Lung (tissue), 12 donors: ENCODE data around the gene SMPDL3B. TPM values are rescaled to one million over a fixed set of nuclear protein-coding genes. Genes with fewer than 3 reads are reported as not detected.

ENCODE experiments used
- ATAC-seq: fragments of 200-7000 bp; cut with Tn5 transposase; one replicate; pipeline ENCODE4 v1.9.1; 2020; ENCODE audit warnings: moderate number of reproducible peaks; ENCODE audit not compliant: insufficient read depth, low FRiP score
- DNase-seq, 3 donors: peaks; one replicate each; pipeline ENCODE4 v3.0.0-alpha.2; 2013 to 2017
- H3K27ac ChIP-seq, 2 donors: one replicate each; pipeline ENCODE4 v1.5.1; 2013; ENCODE audit warnings: mild to moderate bottlenecking in 2 of 2, moderate library complexity in 2 of 2, control low read depth in 1 of 2, inconsistent platforms in 1 of 2, low read depth in 1 of 2, low read length in 1 of 2
- H3K27me3 ChIP-seq, 3 donors: one replicate each; pipeline ENCODE4 v1.5.1; 2013; ENCODE audit warnings: low read length in 2 of 3; ENCODE audit not compliant: control insufficient read depth in 3 of 3, insufficient read depth in 3 of 3
- H3K36me3 ChIP-seq, 4 donors: one replicate each; pipeline ENCODE4 v1.5.1; 2013; ENCODE audit warnings: low read length in 4 of 4, mild to moderate bottlenecking in 1 of 4, moderate library complexity in 1 of 4; ENCODE audit not compliant: control insufficient read depth in 4 of 4, insufficient read depth in 4 of 4
- H3K4me1 ChIP-seq, 5 donors: one replicate each; pipeline ENCODE4 v1.5.1; 2013; ENCODE audit warnings: low read length in 5 of 5, mild to moderate bottlenecking in 2 of 5, moderate library complexity in 1 of 5; ENCODE audit not compliant: control insufficient read depth in 5 of 5, insufficient read depth in 5 of 5
- H3K4me3 ChIP-seq: one replicate; pipeline ENCODE4 v1.5.1; 2013; ENCODE audit warnings: mild to moderate bottlenecking, control low read depth, moderate library complexity
- H3K9ac ChIP-seq, 2 donors: one replicate each; pipeline ENCODE4 v1.5.1; 2013; ENCODE audit warnings: low read length in 2 of 2, control low read depth in 1 of 2; ENCODE audit not compliant: insufficient read depth in 1 of 2
- H3K9me3 ChIP-seq, 4 donors: one replicate each; pipeline ENCODE4 v1.5.1; 2013; ENCODE audit warnings: low read length in 3 of 4, mild to moderate bottlenecking in 1 of 4, moderate library complexity in 1 of 4; ENCODE audit not compliant: control insufficient read depth in 4 of 4, insufficient read depth in 3 of 4
- CTCF ChIP-seq: IDR thresholded peaks from 2 replicates; pipeline ENCODE4 v1.5.1; 2012; ENCODE audit warnings: mild to moderate bottlenecking; ENCODE audit errors: control extremely low read depth, extremely low read depth
- WGBS, 2 donors: extraction: QIAGEN DNeasy Blood & Tissue Kit; methylation state at CpG; one replicate each; pipeline ENCODE4 v1.1.7; 2013; 5-methylcytosine and 5-hydroxymethylcytosine counted together
- polyA plus RNA-seq, 2 donors: library from polyadenylated mRNA; stranded (reverse); fragments of 200-250 nt; gene quantifications; one replicate each; pipeline ENCODE4 v1.2.1, GENCODE V29; 2013
- total RNA-seq, 2 donors: library from RNA; depleted of rRNA in 1 of 2; stranded (reverse); fragments of >200 nt in 1 of 2; gene quantifications; one replicate each; pipeline ENCODE4 v1.2.1, GENCODE V29; 2014 to 2021
- donor health status: control.
- donor health status: control.
- donor health status: Bipolar disorder and iron deficiency.
- donor health status: healthy.
- donor health status: DM: yes; HTN: yes; CAD: no.

The SMPDL3B gene
- total and polyA plus RNA-seq, 4 donors: 6.4 to 17.6 (median 16.8) TPM

GRCh38 chr1:27967106-27967883 is 32.5 kb downstream of the SMPDL3B start:
- 95 to 96% methylated on average over 12 of the region's 12 CpGs for WGBS, 2 donors
- Histone ChIP-seq H3K36me3 (peaks cover 3 to 45% (median 14%) of the 10 kb centered on the region in 4 donors), H3K9me3 (peaks cover 0 to 2% (median 0%) of the 10 kb centered on the region in 4 donors), H3K27ac (no peak overlapping the region), H3K4me3 (no peak overlapping the region), H3K4me1 (peaks cover 0 to 6% (median 0%) of the 10 kb centered on the region in 5 donors), H3K9ac (no peak overlapping the region), H3K27me3 (no peaks in the 10 kb centered on the region)
- TF ChIP-seq CTCF: no peak
- no peak for ATAC-seq
- no peak for DNase-seq

- no peak for DNase-seq
- peaks cover 0 to 2% (median 0%) of the 10 kb centered on the region in 4 donors for H3K9me3 ChIP-seq
- no peaks in the 10 kb centered on the region for H3K27me3 ChIP-seq
- H3K4me1 ChIP-seq: peaks cover 0 to 6% (median 0%) of the 10 kb centered on the region in 5 donors
- 91 to 96% methylated on average over 4 of the region's 4 CpGs for WGBS, 2 donors
- no peak overlapping the region for H3K4me3 ChIP-seq
- H3K27ac ChIP-seq: no peak overlapping the region
- no peak for ATAC-seq
- no peak overlapping the region for H3K9ac ChIP-seq
- H3K36me3 ChIP-seq: peaks cover 3 to 49% (median 14%) of the 10 kb centered on the region in 4 donors
- no peak for TF ChIP-seq CTCF
Measured at GRCh38 chr1:27967884-27968466, 33.2 kb downstream of the SMPDL3B start.

- Histone ChIP-seq H3K4me1 (peaks cover 0 to 6% (median 0%) of the 10 kb centered on the region in 5 donors), H3K4me3 (no peak overlapping the region), H3K9me3 (peaks cover 0 to 2% (median 0%) of the 10 kb centered on the region in 4 donors), H3K36me3 (peaks cover 9 to 47% (median 14%) of the 10 kb centered on the region in 4 donors), H3K27ac (no peak overlapping the region), H3K27me3 (no peaks in the 10 kb centered on the region), H3K9ac (no peak overlapping the region)
- no peak for ATAC-seq
- no peak for TF ChIP-seq CTCF
- no peak for DNase-seq
- 54 to 69% methylated on average over 3 of the region's 3 CpGs for WGBS, 2 donors
Measured at GRCh38 chr1:27968692-27969091, 33.9 kb downstream of the SMPDL3B start.
